Activated CD8-positive, alpha-beta memory T cell treated with anti-CD3 and anti-CD28 coated beads, Interleukin-2, amount 50 U/mL, for 24 hours (primary cell): Measurements from ENCODE around the gene LIG4.

ENCODE experiments used
- DNase-seq: peaks from one replicate; pipeline ENCODE4 v3.0.0-alpha.2; 2020; ENCODE audit errors: extremely low read depth

Gene LIG4

GRCh38 chr13:108194435-108194936 lies 20.9 kb downstream of the LIG4 start:
- no peak for DNase-seq

GRCh38 chr13:108193806-108194205 lies 21.5 kb downstream of the LIG4 start:
- DNase-seq, result no peak

- no peak for DNase-seq
Measured at GRCh38 chr13:108190897-108191296, 24.4 kb downstream of the LIG4 start.

- DNase-seq, result no peak
Measured at GRCh38 chr13:108188260-108188659, 27.1 kb downstream of the LIG4 start.

- DNase-seq, result no peak
Measured at GRCh38 chr13:108185223-108185622, 30.1 kb downstream of the LIG4 start.

- no peak for DNase-seq
Measured at GRCh38 chr13:108182652-108183051, 32.7 kb downstream of the LIG4 start.

- no peak for DNase-seq
Measured at GRCh38 chr13:108178078-108178477, 37.3 kb downstream of the LIG4 start.

GRCh38 chr13:108176685-108177274 lies 38.6 kb downstream of the LIG4 start:
- DNase-seq, result peak; percentile 6

- DNase-seq, result no peak
Measured at GRCh38 chr13:108168929-108169328, 46.4 kb downstream of the LIG4 start.

GRCh38 chr13:108166078-108166477 lies 49.3 kb downstream of the LIG4 start:
- no peak for DNase-seq

- no peak for DNase-seq
Measured at GRCh38 chr13:108158746-108159145, 56.6 kb downstream of the LIG4 start.
